GM21526 (cell line): Measurements from ENCODE around the gene LRP1B.
A peak's percentile ranks its signal among the peaks of the same experiment; 100 is the strongest.

Source experiments
- ATAC-seq: cut with Tn5 transposase; IDR thresholded peaks from one replicate; pipeline ENCODE4 v1.9.1; 2021; ENCODE audit warnings: moderate library complexity; ENCODE audit not compliant: unreplicated experiment, low FRiP score

Gene LRP1B

GRCh38 chr2:141529659-141530058, 601.2 kb downstream of the LRP1B start:
- ATAC-seq, result no peak

- ATAC-seq, result peak; percentile 66
These were observed 601.8 kb downstream of the LRP1B start for GRCh38 chr2:141528990-141529389.

- ATAC-seq, result no peak
These were observed 604.1 kb downstream of the LRP1B start for GRCh38 chr2:141526760-141527159.

GRCh38 chr2:141524777-141525176, 606.0 kb downstream of the LRP1B start:
- no peak for ATAC-seq

GRCh38 chr2:141523199-141523598, 607.6 kb downstream of the LRP1B start:
- ATAC-seq, result no peak

GRCh38 chr2:141522702-141523101, 608.1 kb downstream of the LRP1B start:
- ATAC-seq, result no peak

- no peak for ATAC-seq
These were observed 608.8 kb downstream of the LRP1B start for GRCh38 chr2:141522048-141522447.

GRCh38 chr2:141519906-141520305, 610.9 kb downstream of the LRP1B start:
- ATAC-seq, result no peak

GRCh38 chr2:141517852-141518421, 612.9 kb downstream of the LRP1B start:
- no peak for ATAC-seq

- ATAC-seq, result no peak
These were observed 613.5 kb downstream of the LRP1B start for GRCh38 chr2:141517180-141517851.

GRCh38 chr2:141515931-141516330, 614.9 kb downstream of the LRP1B start:
- no peak for ATAC-seq

GRCh38 chr2:141513853-141514252, 617.0 kb downstream of the LRP1B start:
- ATAC-seq, result peak; percentile 99

- no peak for ATAC-seq
These were observed 621.8 kb downstream of the LRP1B start for GRCh38 chr2:141508806-141509595.

GRCh38 chr2:141508086-141508752, 622.6 kb downstream of the LRP1B start:
- no peak for ATAC-seq

GRCh38 chr2:141506135-141506534, 624.7 kb downstream of the LRP1B start:
- no peak for ATAC-seq

GRCh38 chr2:141501752-141502151, 629.1 kb downstream of the LRP1B start:
- no peak for ATAC-seq

- no peak for ATAC-seq
These were observed 631.7 kb downstream of the LRP1B start for GRCh38 chr2:141499123-141499522.

GRCh38 chr2:141498561-141498960, 632.3 kb downstream of the LRP1B start:
- no peak for ATAC-seq

- ATAC-seq, result no peak
These were observed 633.5 kb downstream of the LRP1B start for GRCh38 chr2:141497272-141497671.

- no peak for ATAC-seq
These were observed 634.0 kb downstream of the LRP1B start for GRCh38 chr2:141496810-141497209.

GRCh38 chr2:141493936-141494335, 636.9 kb downstream of the LRP1B start:
- no peak for ATAC-seq
